Endodermal cell (in vitro differentiated cells): Measurements from ENCODE around the gene SPATA31E1. TPM values are rescaled to one million over a fixed set of nuclear protein-coding genes. Genes with fewer than 3 reads are reported as not detected.
"Not testable (repeated sequence)": the region's sequence is repeated elsewhere in the genome, so short reads cannot be mapped to it uniquely, and the experiment has no call there.

Experiments used
- DNase-seq: peaks from one replicate; pipeline ENCODE4 v3.0.0-alpha.2; 2017
- H3K27ac ChIP-seq: 2 replicates; pipeline ENCODE4 v1.5.1; 2013; ENCODE audit warnings: mild to moderate bottlenecking, low read depth, low read length, moderate library complexity
- H3K27me3 ChIP-seq: 2 replicates; pipeline ENCODE4 v1.6.1; 2013; ENCODE audit warnings: mild to moderate bottlenecking, low read length, moderate library complexity; ENCODE audit not compliant: insufficient read depth, control insufficient read depth, poor library complexity, severe bottlenecking
- H3K36me3 ChIP-seq: 2 replicates; pipeline ENCODE4 v1.7.0; 2013; ENCODE audit warnings: mild to moderate bottlenecking, low read length, moderate library complexity; ENCODE audit not compliant: control insufficient read depth, insufficient read depth
- H3K4me1 ChIP-seq: one replicate; pipeline ENCODE4 v1.7.0; 2013; ENCODE audit warnings: low read length; ENCODE audit not compliant: control insufficient read depth, insufficient read depth
- H3K4me3 ChIP-seq: 2 replicates; pipeline ENCODE4 v1.5.1; 2013; ENCODE audit warnings: mild to moderate bottlenecking, low read length, moderate library complexity
- H3K9ac ChIP-seq: 2 replicates; pipeline ENCODE4 v1.6.1; 2013; ENCODE audit warnings: mild to moderate bottlenecking, low read length, moderate library complexity; ENCODE audit not compliant: poor library complexity, severe bottlenecking; ENCODE audit errors: extremely low read depth
- H3K9me3 ChIP-seq: 2 replicates; pipeline ENCODE4 v1.6.1; 2013; ENCODE audit warnings: mild to moderate bottlenecking, low read length, moderate library complexity; ENCODE audit not compliant: control insufficient read depth
- H3K27ac Mint-ChIP-seq: 2 replicates; pipeline ENCODE4 v1.8.0; 2020; ENCODE audit warnings: mixed read lengths
- H3K27me3 Mint-ChIP-seq: 2 replicates; pipeline ENCODE4 v1.8.0; 2021; ENCODE audit warnings: mild to moderate bottlenecking, mixed read lengths; ENCODE audit not compliant: insufficient read depth
- H3K36me3 Mint-ChIP-seq: 2 replicates; pipeline ENCODE4 v1.8.0; 2020; ENCODE audit warnings: low read depth, mixed read lengths
- H3K4me1 Mint-ChIP-seq: 2 replicates; pipeline ENCODE4 v1.8.0; 2020; ENCODE audit warnings: mixed read lengths
- H3K4me3 Mint-ChIP-seq: 2 replicates; pipeline ENCODE4 v1.8.0; 2020; ENCODE audit warnings: mild to moderate bottlenecking, moderate library complexity, mixed read lengths
- H3K9me3 Mint-ChIP-seq: 2 replicates; pipeline ENCODE4 v1.8.0; 2020; ENCODE audit warnings: mild to moderate bottlenecking, mixed read lengths
- CTCF ChIP-seq: fragments of 200-600 bp; sonication (generic); conservative IDR thresholded peaks from 2 replicates; pipeline ENCODE4 v1.5.0; 2021; ENCODE audit warnings: antibody characterized with exemption, mild to moderate bottlenecking
- WGBS, 2 experiments: methylation state at CpG; one replicate each; pipeline versions ENCODE4 v1.1.5 to v1.1.7; 2013; ENCODE audit warnings: missing lambda C conversion rate in 2 of 2, mixed read lengths in 1 of 2; ENCODE audit not compliant: insufficient coverage in 1 of 2, insufficient read length in 1 of 2; 5-methylcytosine and 5-hydroxymethylcytosine counted together
- total RNA-seq, 2 donors: library from RNA; stranded (reverse); fragmentation: NEBNext Ultra II Directional in 1 of 2; extraction: Animal tissue kit (Norgen Biotek cat#: 25700) in 1 of 2; gene quantifications; 2 replicates in 1 of 2; 3 replicates in 1 of 2; pipeline ENCODE4 v1.2.1, GENCODE V29; 2021

SPATA31E1 gene
- total RNA-seq, 2 donors from 2014 or later = not detected

- no peak overlapping the region for H3K9ac ChIP-seq
- no peaks in the 10 kb centered on the region for H3K4me1 ChIP-seq
- WGBS, 2 experiments = 85 to 86% methylated on average over 2 of the region's 2 CpGs
- Mint-ChIP-seq H3K4me1 (no peaks in the 10 kb centered on the region), H3K9me3 (peaks cover 9% of the 10 kb centered on the region), H3K4me3 (no peak overlapping the region), H3K36me3 (no peaks in the 10 kb centered on the region), H3K27me3 (peaks cover 2% of the 10 kb centered on the region), H3K27ac (no peak overlapping the region)
- H3K4me3 ChIP-seq = no peak overlapping the region
- peaks cover 13% of the 10 kb centered on the region for H3K9me3 ChIP-seq
- DNase-seq = no peak
- no peak for TF ChIP-seq CTCF
- H3K27me3 ChIP-seq = no peaks in the 10 kb centered on the region
- H3K27ac ChIP-seq = no peak overlapping the region
- no peaks in the 10 kb centered on the region for H3K36me3 ChIP-seq
Observed at GRCh38 chr9:87844506-87844905, 38.2 kb upstream of the SPATA31E1 start.

- not testable (repeated sequence) for DNase-seq, H3K4me1 ChIP-seq, H3K27me3 Mint-ChIP-seq, H3K36me3 Mint-ChIP-seq, H3K9me3 Mint-ChIP-seq, H3K36me3 ChIP-seq, H3K9me3 ChIP-seq, H3K27me3 ChIP-seq, H3K4me3 Mint-ChIP-seq, H3K27ac ChIP-seq, H3K4me3 ChIP-seq, H3K4me1 Mint-ChIP-seq, H3K27ac Mint-ChIP-seq, H3K9ac ChIP-seq
- WGBS, 2 experiments = 89% methylated on average over 2 of the region's 2 CpGs; no CpG with 5 or more reads in 1 of the 2 experiments
Observed at GRCh38 chr9:87847817-87848216, 34.9 kb upstream of the SPATA31E1 start.

- no peak overlapping the region for H3K4me3 ChIP-seq
- no peak for TF ChIP-seq CTCF
- H3K27me3 ChIP-seq = no peaks in the 10 kb centered on the region
- no peaks in the 10 kb centered on the region for H3K9me3 ChIP-seq
- Mint-ChIP-seq H3K4me3 (no peak overlapping the region), H3K4me1 (peaks cover 7% of the 10 kb centered on the region), H3K36me3 (no peaks in the 10 kb centered on the region), H3K27ac (no peak overlapping the region), H3K27me3 (peaks cover 2% of the 10 kb centered on the region), H3K9me3 (no peaks in the 10 kb centered on the region)
- 97 to 99% methylated on average over 3 of the region's 3 CpGs for WGBS, 2 experiments
- no peaks in the 10 kb centered on the region for H3K36me3 ChIP-seq
- H3K4me1 ChIP-seq = no peaks in the 10 kb centered on the region
- H3K27ac ChIP-seq = no peak overlapping the region
- no peak for DNase-seq
- no peak overlapping the region for H3K9ac ChIP-seq
Observed at GRCh38 chr9:87849144-87849758, 33.4 kb upstream of the SPATA31E1 start.

- H3K27me3 Mint-ChIP-seq = no peaks in the 10 kb centered on the region
Observed at GRCh38 chr9:87850391-87850790, 32.3 kb upstream of the SPATA31E1 start.

More at GRCh38 chr9:87850391-87850790, 32.3 kb upstream of the SPATA31E1 start:
- no peaks in the 10 kb centered on the region for H3K36me3 ChIP-seq
- H3K27me3 ChIP-seq = no peaks in the 10 kb centered on the region
- H3K4me3 ChIP-seq = no peak overlapping the region
- no peak overlapping the region for H3K9ac ChIP-seq
- H3K27ac ChIP-seq = no peak overlapping the region
- no peak for TF ChIP-seq CTCF
- H3K4me1 ChIP-seq = no peaks in the 10 kb centered on the region
- H3K27ac Mint-ChIP-seq = no peak overlapping the region
- 87 to 100% methylated on average over 3 to 4 of the region's 4 CpGs for WGBS, 2 experiments
- no peaks in the 10 kb centered on the region for H3K36me3 Mint-ChIP-seq
- H3K9me3 ChIP-seq = no peaks in the 10 kb centered on the region
- no peaks in the 10 kb centered on the region for H3K9me3 Mint-ChIP-seq
- peaks cover 7% of the 10 kb centered on the region for H3K4me1 Mint-ChIP-seq
- DNase-seq = no peak
- H3K4me3 Mint-ChIP-seq = no peak overlapping the region
